HCT116 (cell line): ENCODE measurements around the gene PPP2R5C. TPM values are rescaled to one million over a fixed set of nuclear protein-coding genes. Genes with fewer than 3 reads are reported as not detected.

Source experiments
- ATAC-seq: fragments of 200-7000 bp; cut with Tn5 transposase; 2 replicates; pipeline ENCODE4 v1.9.1; 2020; ENCODE audit warnings: mild to moderate bottlenecking, moderate library complexity
- BruUV-seq: library from RNA; stranded (reverse); fragments of 400-500 nt; replicated peaks from 2 replicates; lab custom pipeline; 2021; lab: Mats Ljungman, UMichigan
- CTCF ChIA-PET: fragments of 300-600 bp; sonication (Branson Sonifier 250); formaldehyde crosslinking; loops from one replicate; lab custom pipeline; 2021; ENCODE audit warnings: antibody characterized with exemption; lab: Charles Lee
- POLR2A ChIA-PET: fragments of 300-600, 350-600 bp; sonication (Branson Sonifier 250); formaldehyde crosslinking; loops from one replicate; lab custom pipeline; 2021; ENCODE audit warnings: antibody characterized with exemption; lab: Charles Lee
- RAD21 ChIA-PET, 2 experiments: fragments of 300-600 bp; sonication (Branson Sonifier 250); formaldehyde crosslinking; loops; one replicate each; lab custom pipeline; 2023; ENCODE audit warnings: low total read pairs in 2 of 2; ENCODE audit not compliant: uncharacterized antibody in 2 of 2, unreplicated experiment in 2 of 2, low non-redundant PET in 1 of 2; lab: Charles Lee
- DNase-seq: peaks from one replicate; pipeline ENCODE4 v3.0.0-alpha.2; 2010; ENCODE audit warnings: low read depth, low spot score
- H2AFZ ChIP-seq: fragments of 200-600 bp; shearing (Covaris generic), sonication (generic); 2 replicates; pipeline ENCODE4 v1.6.1; 2017; ENCODE audit warnings: low read depth, mixed run types, mixed read lengths, antibody characterized with exemption, low read length; ENCODE audit not compliant: poor library complexity, severe bottlenecking
- H3K27ac ChIP-seq: 2 replicates; pipeline ENCODE4 v1.5.1; 2012; ENCODE audit warnings: low read depth, low read length
- H3K27me3 ChIP-seq: fragments of 200-600 bp; sonication (generic); 2 replicates; pipeline ENCODE4 v1.6.1; 2016; ENCODE audit warnings: mixed run types, low read length, mixed read lengths; ENCODE audit not compliant: insufficient read depth
- H3K36me3 ChIP-seq, 2 experiments: fragments of 200-500 bp in 1 of 2; fragments of 200-600 bp in 1 of 2; sonication (Bioruptor generic) in 1 of 2; sonication (generic) in 1 of 2; 2 replicates each; pipeline versions ENCODE4 v1.5.1 to v1.6.1; 2014 to 2016; ENCODE audit warnings: low read length in 2 of 2, inconsistent platforms in 1 of 2, mixed read lengths in 1 of 2, mixed run types in 1 of 2; ENCODE audit not compliant: insufficient read depth in 2 of 2, control insufficient read depth in 1 of 2
- H3K4me1 ChIP-seq, 2 experiments: fragments of 200-600 bp in 1 of 2; sonication (generic) in 1 of 2; 2 replicates each; pipeline versions ENCODE4 v1.5.1 to v1.6.1; 2012 to 2017; ENCODE audit warnings: low read length in 2 of 2, inconsistent platforms in 1 of 2, mild to moderate bottlenecking in 1 of 2, mixed read lengths in 1 of 2, mixed run types in 1 of 2, moderate library complexity in 1 of 2; ENCODE audit not compliant: insufficient read depth in 2 of 2, control insufficient read depth in 1 of 2
- H3K4me2 ChIP-seq: fragments of 200-600 bp; sonication (generic); 2 replicates; pipeline ENCODE4 v1.6.1; 2017; ENCODE audit warnings: mixed run types, low read length, mixed read lengths
- H3K4me3 ChIP-seq, 2 experiments: fragments of 200-600 bp in 1 of 2; sonication (generic) in 1 of 2; replicated peaks in 1 of 2; 2 replicates each; pipeline ENCODE4 v1.5.1; 2011 to 2016; ENCODE audit warnings: low read length in 2 of 2, control low read depth in 1 of 2, low read depth in 1 of 2, mild to moderate bottlenecking in 1 of 2, mixed read lengths in 1 of 2, mixed run types in 1 of 2
- H3K79me2 ChIP-seq: fragments of 200-600 bp; sonication (generic); 2 replicates; pipeline ENCODE4 v1.6.1; 2017; ENCODE audit warnings: mild to moderate bottlenecking, mixed run types, low read length, moderate library complexity, mixed read lengths; ENCODE audit not compliant: insufficient read depth
- H3K9ac ChIP-seq: fragments of 200-600 bp; sonication (generic); 2 replicates; pipeline ENCODE4 v1.6.1; 2016; ENCODE audit warnings: low read length, mixed read lengths
- H3K9me2 ChIP-seq: fragments of 200-600 bp; sonication (generic), shearing (Covaris generic); 2 replicates; pipeline ENCODE4 v1.6.1; 2017; ENCODE audit warnings: mixed run types, mild to moderate bottlenecking, moderate library complexity; ENCODE audit not compliant: insufficient read depth
- H3K9me3 ChIP-seq, 2 experiments: fragments of 200-500 bp in 1 of 2; fragments of 200-600 bp in 1 of 2; sonication (Bioruptor generic) in 1 of 2; sonication (generic) in 1 of 2; 2 replicates each; pipeline ENCODE4 v1.6.1; 2014 to 2017; ENCODE audit warnings: low read length in 2 of 2, mixed read lengths in 2 of 2, inconsistent platforms in 1 of 2, low read depth in 1 of 2, mild to moderate bottlenecking in 1 of 2, mixed run types in 1 of 2, moderate library complexity in 1 of 2; ENCODE audit not compliant: control insufficient read depth in 1 of 2, insufficient read depth in 1 of 2
- H4K20me1 ChIP-seq: fragments of 200-600 bp; sonication (generic), shearing (Covaris generic); 2 replicates; pipeline ENCODE4 v1.6.1; 2017; ENCODE audit warnings: mixed run types, mild to moderate bottlenecking, moderate library complexity; ENCODE audit not compliant: insufficient read depth
- ATF3 ChIP-seq: IDR thresholded peaks from 2 replicates; pipeline ENCODE4 v1.6.1; 2012
- CBX3 ChIP-seq: IDR thresholded peaks from 2 replicates; pipeline ENCODE4 v1.6.1; 2012; ENCODE audit warnings: low read depth
- CTCF ChIP-seq, 3 experiments: fragments of 200-600 bp in 1 of 3; sonication (generic) in 1 of 3; IDR thresholded peaks in 2 of 3; conservative IDR thresholded peaks in 1 of 3; 2 replicates each; pipeline ENCODE4 v1.5.1; 2012 to 2017; ENCODE audit warnings: low read depth in 2 of 3, low read length in 2 of 3, antibody characterized with exemption in 1 of 3, borderline replicate concordance in 1 of 3, control low read depth in 1 of 3, mild to moderate bottlenecking in 1 of 3, mixed read lengths in 1 of 3, mixed run types in 1 of 3, moderate library complexity in 1 of 3; ENCODE audit not compliant: insufficient read depth in 1 of 3
- EGR1 ChIP-seq: IDR thresholded peaks from 2 replicates; pipeline ENCODE4 v1.6.1; 2012; ENCODE audit warnings: low read depth
- FOSL1 ChIP-seq: IDR thresholded peaks from 2 replicates; pipeline ENCODE4 v1.6.1; 2012; ENCODE audit warnings: low read depth
- JUND ChIP-seq: IDR thresholded peaks from 2 replicates; pipeline ENCODE4 v1.6.1; 2012
- POLR2A ChIP-seq: IDR thresholded peaks from 2 replicates; pipeline ENCODE4 v1.7.0; 2011; ENCODE audit warnings: borderline replicate concordance; ENCODE audit not compliant: insufficient read depth, insufficient read length; ENCODE audit errors: extremely low read depth
- POLR2AphosphoS5 ChIP-seq: IDR thresholded peaks from 2 replicates; pipeline ENCODE4 v1.6.1; 2011; ENCODE audit warnings: mild to moderate bottlenecking, low read depth, low read length, moderate library complexity
- RAD21 ChIP-seq: IDR thresholded peaks from 2 replicates; pipeline ENCODE4 v1.6.1; 2012; ENCODE audit warnings: low read depth, mild to moderate bottlenecking
- REST ChIP-seq: IDR thresholded peaks from 2 replicates; pipeline ENCODE4 v1.6.1; 2012; ENCODE audit warnings: low read depth
- SP1 ChIP-seq: IDR thresholded peaks from 2 replicates; pipeline ENCODE4 v1.6.1; 2012; ENCODE audit warnings: low read depth
- TCF7L2 ChIP-seq: IDR thresholded peaks from 2 replicates; pipeline ENCODE4 v1.7.0; 2011; ENCODE audit warnings: borderline replicate concordance, inconsistent platforms; ENCODE audit not compliant: insufficient read depth, insufficient read length; ENCODE audit errors: extremely low read depth
- YY1 ChIP-seq: IDR thresholded peaks from 2 replicates; pipeline ENCODE4 v1.6.1; 2011; ENCODE audit warnings: low read length, low read depth, moderate library complexity, mild to moderate bottlenecking; ENCODE audit not compliant: insufficient replicate concordance; ENCODE audit errors: extremely low read depth
- ZFX ChIP-seq: fragments of 450-650 bp; IDR thresholded peaks from 2 replicates; pipeline ENCODE4 v1.6.1; 2017
- ZNF274 ChIP-seq: fragments of 200-500 bp; sonication (Bioruptor generic); IDR thresholded peaks from 2 replicates; pipeline ENCODE4 v1.6.1; 2014; ENCODE audit warnings: mild to moderate bottlenecking, low read depth, low read length, inconsistent platforms
- intact Hi-C: fragments of 100-400 bp; cut with micrococcal nuclease; formaldehyde crosslinking; loops from 2 replicates; pipeline ENCODE4 v1.10.0; 2022
- total RNA-seq: library from RNA; stranded (reverse); gene quantifications from one replicate; pipeline ENCODE4 v1.2.1, GENCODE V29; 2021; ENCODE audit not compliant: unreplicated experiment

The PPP2R5C gene
- total RNA-seq, 1 experiment from 2014 or later, result 117 TPM

GRCh38 chr14:101894365-101895081 is 133.0 kb downstream of the PPP2R5C start:
- H3K4me2 ChIP-seq, result no peak overlapping the region
- no peak overlapping the region for H3K27ac ChIP-seq
- no TSS peak for BruUV-seq
- H3K36me3 ChIP-seq, result peaks cover 16 to 20% of the 10 kb centered on the region in 2 experiments
- no peaks in the 10 kb centered on the region for H3K79me2 ChIP-seq
- no peaks in the 10 kb centered on the region for H3K4me1 ChIP-seq
- DNase-seq (no peak), ATAC-seq (no peak)
- TF ChIP-seq RAD21 (no peak), CTCF (IDR thresholded peaks at IDR 0.05 in 2 of 3, conservative IDR thresholded peaks at IDR 0.05 in 1 of 3; ENCODE audit: borderline replicate concordance in 1 of 3, insufficient read depth in 1 of 3, low read depth in 2 of 3, low read length in 2 of 3) (no peak), CBX3 (no peak), JUND (no peak), ATF3 (no peak), REST (no peak), FOSL1 (no peak), ZNF274 (no peak), EGR1 (no peak), POLR2AphosphoS5 (no peak), ZFX (no peak), TCF7L2 (no peak), POLR2A (no peak), YY1 (no peak), SP1 (no peak)
- H3K9me3 ChIP-seq, result no peaks in the 10 kb centered on the region
- no peak overlapping the region for H3K9ac ChIP-seq
- ChIA-PET POLR2A (no interaction called here), CTCF (no interaction called here), RAD21 (no interaction called here)
- no peak overlapping the region for H3K4me3 ChIP-seq
- intact Hi-C loops, result no loop called here
- H4K20me1 ChIP-seq, result no peaks in the 10 kb centered on the region; the same call in 1 of the 2 replicates
- H3K27me3 ChIP-seq, result no peaks in the 10 kb centered on the region
- no peak overlapping the region for H2AFZ ChIP-seq
- no peaks in the 10 kb centered on the region for H3K9me2 ChIP-seq
